DOHH2 (cell line): ENCODE results near the gene ADGRF3.

ENCODE experiments used
- H3F3A ChIP-seq: fragments of 200-600 bp; sonication (generic), shearing (Covaris generic); 2 replicates; pipeline ENCODE4 v1.6.0; 2016; ENCODE audit warnings: antibody characterized with exemption, mild to moderate bottlenecking; ENCODE audit not compliant: control insufficient read depth, insufficient read depth
- H3K27ac ChIP-seq: fragments of 200-600 bp; sonication (generic); 2 replicates; pipeline ENCODE4 v1.5.1; 2014; ENCODE audit warnings: low read depth, mild to moderate bottlenecking, low read length, moderate library complexity
- H3K27me3 ChIP-seq: fragments of 200-600 bp; sonication (generic); 2 replicates; pipeline ENCODE4 v1.6.1; 2014; ENCODE audit warnings: mild to moderate bottlenecking, low read length, mixed read lengths; ENCODE audit not compliant: control insufficient read depth
- H3K36me3 ChIP-seq: fragments of 200-600 bp; sonication (generic); 2 replicates; pipeline ENCODE4 v1.6.1; 2014; ENCODE audit warnings: mild to moderate bottlenecking, low read length, moderate library complexity, mixed read lengths; ENCODE audit not compliant: control insufficient read depth
- H3K4me1 ChIP-seq: fragments of 200-600 bp; sonication (generic); 2 replicates; pipeline ENCODE4 v1.6.1; 2014; ENCODE audit warnings: mild to moderate bottlenecking, low read length, mixed read lengths; ENCODE audit not compliant: control insufficient read depth
- H3K4me2 ChIP-seq: fragments of 200-600 bp; sonication (generic); 2 replicates; pipeline ENCODE4 v1.6.0; 2014; ENCODE audit warnings: mild to moderate bottlenecking, low read length, moderate library complexity
- H3K4me3 ChIP-seq: fragments of 200-600 bp; sonication (generic); 2 replicates; pipeline ENCODE4 v1.5.1; 2014; ENCODE audit warnings: mild to moderate bottlenecking, low read length, mixed read lengths
- H3K79me2 ChIP-seq: fragments of 200-600 bp; sonication (generic); 2 replicates; pipeline ENCODE4 v1.6.1; 2014; ENCODE audit warnings: mild to moderate bottlenecking, low read length, mixed read lengths; ENCODE audit not compliant: control insufficient read depth
- H3K9me2 ChIP-seq: fragments of 200-600 bp; sonication (generic); replicated peaks from 2 replicates; pipeline ENCODE4 v1.6.1; 2014; ENCODE audit warnings: mild to moderate bottlenecking, low read length, mixed read lengths; ENCODE audit not compliant: control insufficient read depth
- H3K9me3 ChIP-seq: fragments of 200-600 bp; sonication (generic); 2 replicates; pipeline ENCODE4 v1.6.1; 2014; ENCODE audit warnings: antibody characterized with exemption, low read length, mixed read lengths; ENCODE audit not compliant: control insufficient read depth, insufficient read depth
- H4K20me1 ChIP-seq: fragments of 200-600 bp; sonication (generic); 2 replicates; pipeline ENCODE4 v1.6.0; 2014; ENCODE audit warnings: low read depth, mild to moderate bottlenecking, antibody characterized with exemption, low read length, moderate library complexity; ENCODE audit not compliant: control insufficient read depth, insufficient read depth
- EZH2phosphoT487 ChIP-seq: fragments of 200-600 bp; sonication (generic); IDR thresholded peaks from 2 replicates; pipeline ENCODE4 v1.6.1; 2017; ENCODE audit warnings: borderline replicate concordance, mild to moderate bottlenecking, antibody characterized with exemption, low read length, moderate library complexity, mixed read lengths
- TF ChIP-seq, protein P1 (sequence below): fragments of 200-600 bp; sonication (generic); IDR thresholded peaks from one replicate; pipeline ENCODE4 v1.5.1; 2014; ENCODE audit warnings: antibody characterized with exemption, mild to moderate bottlenecking, low read depth, low read length; ENCODE audit not compliant: poor library complexity, severe bottlenecking

The ADGRF3 gene

DNA sequence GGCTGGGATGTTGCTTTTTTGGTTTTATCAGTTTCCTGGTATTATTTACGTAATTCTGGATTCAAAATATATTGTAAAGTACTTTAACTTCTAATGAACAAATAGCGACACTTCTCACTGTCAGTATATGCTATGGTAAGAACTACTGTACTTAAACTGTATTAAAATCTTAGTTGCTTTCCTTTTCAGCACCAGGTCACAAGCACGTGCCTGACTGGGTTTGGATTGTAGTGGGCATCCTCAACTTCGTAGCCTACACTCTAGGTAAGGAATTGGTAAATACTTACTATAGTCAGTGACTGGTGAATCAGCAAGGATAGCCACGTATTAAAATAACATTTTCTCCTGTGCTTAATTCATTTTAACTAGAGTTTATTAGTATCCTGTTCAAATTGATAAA lies 20.4 kb upstream of the ADGRF3 start:
- no peaks in the 10 kb centered on the region for H3K4me1 ChIP-seq
- H3K27me3 ChIP-seq, result no peaks in the 10 kb centered on the region
- H4K20me1 ChIP-seq, result 0 out of 2 replicates have a peak, but pooled peaks cover 2% of the 10 kb centered on the region
- H3K36me3 ChIP-seq, result peaks cover 56% of the 10 kb centered on the region
- no peaks in the 10 kb centered on the region for H3K9me3 ChIP-seq
- TF ChIP-seq, protein P1, sequence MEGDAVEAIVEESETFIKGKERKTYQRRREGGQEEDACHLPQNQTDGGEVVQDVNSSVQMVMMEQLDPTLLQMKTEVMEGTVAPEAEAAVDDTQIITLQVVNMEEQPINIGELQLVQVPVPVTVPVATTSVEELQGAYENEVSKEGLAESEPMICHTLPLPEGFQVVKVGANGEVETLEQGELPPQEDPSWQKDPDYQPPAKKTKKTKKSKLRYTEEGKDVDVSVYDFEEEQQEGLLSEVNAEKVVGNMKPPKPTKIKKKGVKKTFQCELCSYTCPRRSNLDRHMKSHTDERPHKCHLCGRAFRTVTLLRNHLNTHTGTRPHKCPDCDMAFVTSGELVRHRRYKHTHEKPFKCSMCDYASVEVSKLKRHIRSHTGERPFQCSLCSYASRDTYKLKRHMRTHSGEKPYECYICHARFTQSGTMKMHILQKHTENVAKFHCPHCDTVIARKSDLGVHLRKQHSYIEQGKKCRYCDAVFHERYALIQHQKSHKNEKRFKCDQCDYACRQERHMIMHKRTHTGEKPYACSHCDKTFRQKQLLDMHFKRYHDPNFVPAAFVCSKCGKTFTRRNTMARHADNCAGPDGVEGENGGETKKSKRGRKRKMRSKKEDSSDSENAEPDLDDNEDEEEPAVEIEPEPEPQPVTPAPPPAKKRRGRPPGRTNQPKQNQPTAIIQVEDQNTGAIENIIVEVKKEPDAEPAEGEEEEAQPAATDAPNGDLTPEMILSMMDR, result no peak
- TF ChIP-seq EZH2phosphoT487, result no peak
- peaks cover 29% of the 10 kb centered on the region for H3K79me2 ChIP-seq
- no peaks in the 10 kb centered on the region for H3K9me2 ChIP-seq
- no peak overlapping the region for H3K4me3 ChIP-seq
- H3K4me2 ChIP-seq, result no peak overlapping the region
- no peaks in the 10 kb centered on the region; the same call in 1 of the 2 replicates for H3F3A ChIP-seq
- H3K27ac ChIP-seq, result no peak overlapping the region

DNA sequence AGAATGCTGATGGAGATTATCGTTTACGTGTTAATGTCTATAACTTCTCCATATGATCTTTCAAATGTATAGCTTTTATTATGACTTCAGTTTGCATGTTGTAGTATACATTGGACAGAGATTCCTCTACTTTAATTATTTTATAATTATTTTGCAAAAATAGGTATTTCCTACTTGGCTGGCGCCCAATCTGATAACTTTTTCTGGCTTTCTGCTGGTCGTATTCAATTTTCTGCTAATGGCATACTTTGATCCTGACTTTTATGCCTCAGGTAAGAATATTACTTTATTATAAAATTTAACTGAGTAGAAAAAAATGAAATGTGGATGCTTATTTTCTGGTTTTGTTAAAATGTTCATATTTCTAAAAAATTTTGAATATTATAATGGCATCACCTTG lies 18.1 kb upstream of the ADGRF3 start:
- Histone ChIP-seq H3K4me2 (no peak overlapping the region), H3K27ac (no peak overlapping the region), H4K20me1 (peaks cover 16% of the 10 kb centered on the region; the same call in 1 of the 2 replicates), H3K9me3 (no peaks in the 10 kb centered on the region), H3F3A (no peaks in the 10 kb centered on the region; the same call in 1 of the 2 replicates), H3K27me3 (no peaks in the 10 kb centered on the region), H3K4me1 (no peaks in the 10 kb centered on the region), H3K79me2 (peaks cover 52% of the 10 kb centered on the region), H3K9me2 (no peaks in the 10 kb centered on the region), H3K36me3 (peaks cover 73% of the 10 kb centered on the region), H3K4me3 (no peak overlapping the region)
- no peak for TF ChIP-seq EZH2phosphoT487
- TF ChIP-seq, protein P1, result no peak

- Histone ChIP-seq H3K27ac (no peak overlapping the region), H3K27me3 (no peaks in the 10 kb centered on the region), H3K4me1 (no peaks in the 10 kb centered on the region), H3K4me2 (no peak overlapping the region), H3K4me3 (no peak overlapping the region), H3K79me2 (peaks cover 59% of the 10 kb centered on the region), H3K36me3 (peaks cover 66% of the 10 kb centered on the region), H3F3A (no peaks in the 10 kb centered on the region; the same call in 1 of the 2 replicates), H4K20me1 (peaks cover 16% of the 10 kb centered on the region; the same call in 1 of the 2 replicates), H3K9me3 (no peaks in the 10 kb centered on the region), H3K9me2 (no peaks in the 10 kb centered on the region)
- no peak for TF ChIP-seq EZH2phosphoT487
- TF ChIP-seq, protein P1, result no peak
Observed at GRCh38 chr2:26363958-26364357, 17.4 kb upstream of the ADGRF3 start.
